Activated T-cell treated with anti-CD3 and anti-CD28 coated beads, Interleukin-2, amount 50 U/mL, for 24 hours (primary cell): ENCODE measurements around the gene WHRN.

Source experiments
- DNase-seq: peaks from one replicate; pipeline ENCODE4 v3.0.0-alpha.2; 2020
- H3K27ac Mint-ChIP-seq: 2 replicates; pipeline ENCODE4 v1.8.0; 2020; ENCODE audit warnings: mild to moderate bottlenecking, mixed read lengths
- H3K27me3 Mint-ChIP-seq: 2 replicates; pipeline ENCODE4 v1.8.0; 2020; ENCODE audit warnings: mixed read lengths
- H3K36me3 Mint-ChIP-seq: 2 replicates; pipeline ENCODE4 v1.8.0; 2020; ENCODE audit warnings: low read depth, mixed read lengths
- H3K4me1 Mint-ChIP-seq: 2 replicates; pipeline ENCODE4 v1.8.0; 2020; ENCODE audit warnings: low read depth, mixed read lengths
- H3K4me3 Mint-ChIP-seq: 2 replicates; pipeline ENCODE4 v1.8.0; 2020; ENCODE audit warnings: mild to moderate bottlenecking, moderate library complexity, mixed read lengths
- H3K9me3 Mint-ChIP-seq: 2 replicates; pipeline ENCODE4 v1.8.0; 2020; ENCODE audit warnings: mixed read lengths

WHRN gene

DNA sequence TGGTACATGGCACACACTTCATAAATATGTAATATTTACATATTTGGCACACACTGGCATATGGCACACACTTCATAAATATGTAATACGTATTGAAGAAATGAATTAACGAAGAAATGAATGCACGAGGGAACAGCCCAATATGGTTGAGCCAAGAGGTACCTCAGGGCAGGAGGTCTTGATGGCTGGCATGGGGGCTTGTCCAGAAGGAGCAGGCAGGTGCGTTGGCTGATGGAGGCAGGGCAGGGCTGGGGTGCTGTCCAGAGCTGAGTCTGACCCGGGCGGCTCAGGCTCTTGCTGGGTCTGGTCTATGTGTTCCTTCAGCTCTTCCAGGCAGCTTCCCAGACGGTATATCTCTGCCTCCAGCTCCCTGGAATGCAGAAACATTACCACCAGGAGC lies 143.7 kb downstream of the WHRN start:
- no peak for DNase-seq
- peaks cover 97% of the 10 kb centered on the region for H3K36me3 Mint-ChIP-seq
- peak overlapping the region; percentile 94 for H3K27ac Mint-ChIP-seq
- H3K4me3 Mint-ChIP-seq: no peak overlapping the region
- no peaks in the 10 kb centered on the region for H3K27me3 Mint-ChIP-seq
- H3K4me1 Mint-ChIP-seq: peaks cover 71% of the 10 kb centered on the region
- no peaks in the 10 kb centered on the region for H3K9me3 Mint-ChIP-seq

DNA sequence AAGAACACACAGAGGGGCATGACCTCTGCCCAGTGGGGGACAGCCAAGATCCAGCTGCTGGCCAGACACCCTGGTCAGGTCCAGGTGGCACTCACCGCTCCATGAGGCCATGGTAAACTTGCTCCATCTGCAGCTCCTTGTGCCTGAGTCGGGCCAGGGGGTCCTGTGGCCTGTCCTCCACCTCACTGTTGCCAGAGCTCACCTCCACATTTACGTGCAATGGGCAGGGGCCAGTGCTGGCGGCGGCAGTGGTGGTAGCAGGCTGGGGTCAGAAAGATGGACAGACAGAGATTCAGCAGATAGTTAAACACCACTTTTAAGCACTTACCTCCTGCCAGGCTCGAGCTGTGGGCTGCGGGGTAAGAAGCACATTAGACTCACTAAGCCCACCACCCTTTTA lies 145.5 kb downstream of the WHRN start:
- Mint-ChIP-seq H3K9me3 (no peaks in the 10 kb centered on the region), H3K27me3 (no peaks in the 10 kb centered on the region), H3K4me1 (peaks cover 62% of the 10 kb centered on the region), H3K4me3 (no peak overlapping the region), H3K36me3 (peaks cover 100% of the 10 kb centered on the region), H3K27ac (peak overlapping the region; percentile 94)
- no peak for DNase-seq

GRCh38 chr9:114357911-114358328 lies 147.4 kb downstream of the WHRN start:
- no peak for DNase-seq
- no peak overlapping the region for H3K4me3 Mint-ChIP-seq
- peaks cover 53% of the 10 kb centered on the region for H3K4me1 Mint-ChIP-seq
- no peaks in the 10 kb centered on the region for H3K27me3 Mint-ChIP-seq
- no peaks in the 10 kb centered on the region for H3K9me3 Mint-ChIP-seq
- H3K36me3 Mint-ChIP-seq: peaks cover 94% of the 10 kb centered on the region
- peak overlapping the region; percentile 91 for H3K27ac Mint-ChIP-seq

DNA sequence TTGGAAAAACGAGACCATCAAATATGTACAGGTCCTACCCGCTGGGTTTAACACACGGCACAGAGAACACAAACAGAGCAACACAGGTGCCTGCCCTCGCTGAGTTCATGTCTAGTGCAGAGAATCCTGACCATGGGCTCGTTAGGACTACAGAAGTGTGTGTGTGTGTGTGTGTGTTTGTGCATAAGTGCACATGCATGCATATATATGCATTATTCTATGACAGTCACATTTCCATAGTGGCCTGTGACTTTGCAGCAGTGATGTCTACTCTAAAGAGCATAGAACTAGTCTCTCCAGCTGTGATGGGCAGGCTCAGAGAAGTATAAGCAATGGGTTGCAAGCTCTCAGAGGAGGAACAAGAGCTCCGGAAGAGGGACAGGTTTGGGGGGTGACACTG lies 147.9 kb downstream of the WHRN start:
- DNase-seq: no peak
- no peaks in the 10 kb centered on the region for H3K9me3 Mint-ChIP-seq
- H3K4me3 Mint-ChIP-seq: no peak overlapping the region
- H3K36me3 Mint-ChIP-seq: peaks cover 94% of the 10 kb centered on the region
- H3K4me1 Mint-ChIP-seq: peaks cover 52% of the 10 kb centered on the region
- H3K27me3 Mint-ChIP-seq: no peaks in the 10 kb centered on the region
- H3K27ac Mint-ChIP-seq: peak overlapping the region; percentile 91

DNA sequence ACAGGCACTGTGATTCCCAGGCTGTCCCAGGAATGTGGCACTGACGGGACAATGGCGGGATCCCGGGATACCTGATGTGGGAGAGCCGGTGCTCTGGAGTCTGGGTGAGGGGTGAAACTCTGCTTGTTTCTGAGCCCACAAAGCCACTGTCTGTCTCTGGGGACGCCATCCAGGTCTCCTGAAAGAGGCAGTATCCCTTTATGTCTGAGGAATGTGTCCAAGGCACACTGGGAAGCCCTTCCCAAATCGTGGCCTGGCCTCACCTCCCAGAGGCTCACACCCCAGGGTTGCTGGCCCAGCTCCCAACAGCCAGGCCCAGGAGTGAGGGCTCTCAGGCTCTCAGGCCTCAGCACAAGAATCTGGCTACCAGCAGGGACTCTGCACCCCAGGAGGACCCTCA lies 148.5 kb downstream of the WHRN start:
- H3K36me3 Mint-ChIP-seq: peaks cover 94% of the 10 kb centered on the region
- H3K4me3 Mint-ChIP-seq: no peak overlapping the region
- DNase-seq: no peak
- H3K4me1 Mint-ChIP-seq: peaks cover 54% of the 10 kb centered on the region
- H3K27ac Mint-ChIP-seq: peak overlapping the region; percentile 91
- no peaks in the 10 kb centered on the region for H3K9me3 Mint-ChIP-seq
- H3K27me3 Mint-ChIP-seq: no peaks in the 10 kb centered on the region

- H3K9me3 Mint-ChIP-seq: no peaks in the 10 kb centered on the region
- no peak for DNase-seq
- no peak overlapping the region for H3K4me3 Mint-ChIP-seq
- H3K36me3 Mint-ChIP-seq: peaks cover 92% of the 10 kb centered on the region
- H3K4me1 Mint-ChIP-seq: peaks cover 51% of the 10 kb centered on the region
- no peaks in the 10 kb centered on the region for H3K27me3 Mint-ChIP-seq
- H3K27ac Mint-ChIP-seq: peak overlapping the region; percentile 85
These were observed 149.5 kb downstream of the WHRN start for GRCh38 chr9:114355821-114356220.
